ENCODE data around the gene CRHR1.
"Not testable (repeated sequence)": the region's sequence is repeated elsewhere in the genome, so short reads cannot be mapped to it uniquely, and the experiment has no call there.

Gene CRHR1

GRCh38 chr17:45784293-45784740 lies at the start of gene CRHR1:
TSS of gene CRHR1 (plus strand) at chr17:45784320. CDS start at chr17:45784545, 225 bp downstream.
- no peak for DNase-seq

GRCh38 chr17:45734598-45734997 lies 49.5 kb upstream of the CRHR1 start:
- no peak for DNase-seq

- no peak for DNase-seq
Measured at GRCh38 chr17:45735488-45735887, 48.6 kb upstream of the CRHR1 start.

GRCh38 chr17:45739786-45740185 lies 44.3 kb upstream of the CRHR1 start:
- no peak for DNase-seq

- DNase-seq, result peak; percentile 95 to 97
Measured at GRCh38 chr17:45740553-45741330, 43.4 kb upstream of the CRHR1 start.

- DNase-seq, result no peak
Measured at GRCh38 chr17:45742251-45742650, 41.9 kb upstream of the CRHR1 start.

GRCh38 chr17:45743626-45744326 lies 40.3 kb upstream of the CRHR1 start:
- DNase-seq, result no peak

GRCh38 chr17:45744826-45745225 lies 39.3 kb upstream of the CRHR1 start:
- DNase-seq, result not testable (repeated sequence)

- DNase-seq, result no peak
Measured at GRCh38 chr17:45745601-45746494, 38.3 kb upstream of the CRHR1 start.

- peak in 1 of 2 experiments; percentile 80 for DNase-seq
Measured at GRCh38 chr17:45747911-45748310, 36.2 kb upstream of the CRHR1 start.

- peak; percentile 85 to 96 for DNase-seq
Measured at GRCh38 chr17:45748731-45749310, 35.3 kb upstream of the CRHR1 start.

- DNase-seq, result peak; percentile 30 to 85
Measured at GRCh38 chr17:45749831-45750335, 34.2 kb upstream of the CRHR1 start.

- DNase-seq, result no peak
Measured at GRCh38 chr17:45750779-45751440, 33.2 kb upstream of the CRHR1 start.

- DNase-seq, result no peak
Measured at GRCh38 chr17:45751466-45751865, 32.7 kb upstream of the CRHR1 start.

GRCh38 chr17:45752246-45752645 lies 31.9 kb upstream of the CRHR1 start:
- DNase-seq, result no peak

GRCh38 chr17:45753645-45754225 lies 30.4 kb upstream of the CRHR1 start:
- DNase-seq, result no peak

GRCh38 chr17:45755050-45755449 lies 29.1 kb upstream of the CRHR1 start:
- no peak for DNase-seq

GRCh38 chr17:45756266-45756991 lies 27.7 kb upstream of the CRHR1 start:
- DNase-seq, result peak in 1 of 2 experiments; percentile 17

GRCh38 chr17:45757431-45758218 lies 26.5 kb upstream of the CRHR1 start:
- DNase-seq, result no peak

- no peak for DNase-seq
Measured at GRCh38 chr17:45758544-45758943, 25.6 kb upstream of the CRHR1 start.
